Measurements from ENCODE around the gene IDH3A. TPM values are rescaled to one million over a fixed set of nuclear protein-coding genes. Genes with fewer than 3 reads are reported as not detected.

The IDH3A gene
- total RNA-seq, 1 donor from 2014 or later = 46.7 TPM

DNA sequence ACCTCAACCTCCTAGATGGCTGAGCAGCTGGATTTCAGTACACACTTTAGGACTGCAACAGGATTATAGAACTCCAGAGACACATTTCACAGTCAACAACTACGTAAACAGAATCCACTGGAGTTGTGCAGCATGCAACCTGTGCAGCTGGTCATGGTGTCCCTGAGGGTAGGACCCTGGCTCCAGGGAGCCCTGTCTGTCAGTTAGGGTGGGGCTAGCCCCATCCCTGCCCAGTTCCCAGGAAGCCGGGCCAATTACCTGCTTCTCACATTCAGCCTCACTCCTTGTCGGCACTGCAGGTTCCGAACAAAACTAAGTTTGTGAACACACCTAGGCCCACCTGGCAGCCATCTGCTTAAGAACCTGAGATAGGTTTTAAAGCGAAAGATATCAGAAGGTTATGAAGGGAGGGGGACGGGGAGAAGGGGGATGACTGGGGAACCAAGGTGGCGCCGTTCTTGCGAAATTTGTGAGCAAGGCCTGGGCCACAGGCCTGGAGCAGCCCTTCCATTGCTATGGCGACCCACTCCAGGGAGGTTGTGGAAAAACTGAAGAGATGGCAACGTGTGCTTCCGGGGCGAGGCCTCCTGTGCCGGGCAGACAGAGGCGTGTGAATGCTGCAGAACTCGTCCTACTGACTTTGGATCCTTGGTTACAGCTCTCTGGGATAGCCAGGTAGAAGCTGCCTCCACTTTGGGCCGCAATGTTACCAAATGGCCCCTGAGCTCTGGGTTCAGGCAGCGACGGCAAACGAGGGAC, 59.9 kb downstream of the IDH3A start:
- TF ChIP-seq, protein P1, sequence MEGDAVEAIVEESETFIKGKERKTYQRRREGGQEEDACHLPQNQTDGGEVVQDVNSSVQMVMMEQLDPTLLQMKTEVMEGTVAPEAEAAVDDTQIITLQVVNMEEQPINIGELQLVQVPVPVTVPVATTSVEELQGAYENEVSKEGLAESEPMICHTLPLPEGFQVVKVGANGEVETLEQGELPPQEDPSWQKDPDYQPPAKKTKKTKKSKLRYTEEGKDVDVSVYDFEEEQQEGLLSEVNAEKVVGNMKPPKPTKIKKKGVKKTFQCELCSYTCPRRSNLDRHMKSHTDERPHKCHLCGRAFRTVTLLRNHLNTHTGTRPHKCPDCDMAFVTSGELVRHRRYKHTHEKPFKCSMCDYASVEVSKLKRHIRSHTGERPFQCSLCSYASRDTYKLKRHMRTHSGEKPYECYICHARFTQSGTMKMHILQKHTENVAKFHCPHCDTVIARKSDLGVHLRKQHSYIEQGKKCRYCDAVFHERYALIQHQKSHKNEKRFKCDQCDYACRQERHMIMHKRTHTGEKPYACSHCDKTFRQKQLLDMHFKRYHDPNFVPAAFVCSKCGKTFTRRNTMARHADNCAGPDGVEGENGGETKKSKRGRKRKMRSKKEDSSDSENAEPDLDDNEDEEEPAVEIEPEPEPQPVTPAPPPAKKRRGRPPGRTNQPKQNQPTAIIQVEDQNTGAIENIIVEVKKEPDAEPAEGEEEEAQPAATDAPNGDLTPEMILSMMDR (IDR thresholded peaks at IDR 0.05) = no peak
- no peaks in the 10 kb centered on the region for H3K36me3 Mint-ChIP-seq (ENCODE audit: unreplicated experiment)
- peak; percentile 73 for DNase-seq (ENCODE audit: extremely low spot score, unreplicated experiment)
- H3K27me3 Mint-ChIP-seq (ENCODE audit: unreplicated experiment) = no peaks in the 10 kb centered on the region
- H3K4me1 Mint-ChIP-seq (ENCODE audit: unreplicated experiment) = peaks cover 37% of the 10 kb centered on the region
- no peaks in the 10 kb centered on the region for H3K9me3 Mint-ChIP-seq (ENCODE audit: unreplicated experiment)
- no peak overlapping the region for H3K27ac Mint-ChIP-seq (ENCODE audit: unreplicated experiment)
- H3K4me3 Mint-ChIP-seq (ENCODE audit: unreplicated experiment) = no peak overlapping the region

DNA sequence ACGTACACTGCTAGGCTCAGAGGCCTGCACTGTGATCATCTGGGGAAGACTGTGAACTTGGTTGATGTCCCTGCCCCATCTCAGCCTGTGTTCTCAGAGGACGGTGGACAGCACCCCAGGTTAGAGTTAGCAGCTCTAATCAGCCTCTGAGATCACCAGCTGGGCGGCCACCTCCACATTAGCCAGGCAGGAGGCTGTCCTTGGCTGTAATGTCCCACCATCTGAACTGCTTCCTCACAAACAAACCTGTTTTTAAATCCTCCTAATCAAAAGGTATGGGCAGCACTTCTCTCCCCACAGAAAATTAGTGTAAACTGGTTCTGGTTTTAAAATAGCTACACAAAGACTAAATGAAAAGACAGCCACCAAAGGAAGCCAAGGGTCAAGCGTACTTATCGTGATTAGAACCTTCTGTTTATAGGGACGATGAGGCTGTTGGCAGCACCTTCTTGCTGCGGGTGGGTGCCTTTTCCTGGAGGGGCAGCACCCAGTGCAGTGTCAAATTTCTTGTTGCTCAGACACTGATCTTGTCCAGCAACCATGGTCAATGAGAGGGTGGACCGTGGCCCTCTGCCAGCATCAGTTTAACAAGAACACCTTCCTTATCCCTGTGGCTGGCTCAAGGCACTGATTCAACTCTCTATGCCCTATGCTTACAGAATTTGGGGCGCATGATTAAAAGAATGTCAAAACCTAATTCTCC, 60.6 kb downstream of the IDH3A start:
- Mint-ChIP-seq H3K4me3 (ENCODE audit: unreplicated experiment) (no peak overlapping the region), H3K27ac (ENCODE audit: unreplicated experiment) (no peak overlapping the region), H3K9me3 (ENCODE audit: unreplicated experiment) (no peaks in the 10 kb centered on the region), H3K27me3 (ENCODE audit: unreplicated experiment) (no peaks in the 10 kb centered on the region), H3K36me3 (ENCODE audit: unreplicated experiment) (no peaks in the 10 kb centered on the region), H3K4me1 (ENCODE audit: unreplicated experiment) (peaks cover 36% of the 10 kb centered on the region)
- peak; percentile 54 for DNase-seq (ENCODE audit: extremely low spot score, unreplicated experiment)
- TF ChIP-seq, protein P1 (IDR thresholded peaks at IDR 0.05) = no peak

DNA sequence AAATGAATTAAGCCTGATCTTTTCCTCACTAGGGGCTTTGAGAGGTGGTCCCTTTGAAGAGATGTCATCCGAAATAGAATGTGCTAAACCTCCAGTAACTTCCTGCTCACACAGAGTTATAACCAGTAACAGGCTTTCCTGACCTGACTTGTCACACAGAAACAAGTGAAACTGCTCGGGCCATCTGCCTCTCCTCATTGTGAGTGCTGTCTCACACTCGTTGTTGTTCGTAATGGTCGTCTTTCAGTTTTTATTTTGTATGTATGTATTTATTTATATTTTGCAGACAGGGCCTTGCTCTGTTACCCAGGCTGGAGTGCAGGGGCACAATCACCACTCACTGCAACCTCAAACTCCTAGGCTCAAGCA, 61.2 kb downstream of the IDH3A start:
- H3K27me3 Mint-ChIP-seq (ENCODE audit: unreplicated experiment) = no peaks in the 10 kb centered on the region
- H3K4me1 Mint-ChIP-seq (ENCODE audit: unreplicated experiment) = peaks cover 31% of the 10 kb centered on the region
- H3K36me3 Mint-ChIP-seq (ENCODE audit: unreplicated experiment) = no peaks in the 10 kb centered on the region
- no peak overlapping the region for H3K4me3 Mint-ChIP-seq (ENCODE audit: unreplicated experiment)
- no peaks in the 10 kb centered on the region for H3K9me3 Mint-ChIP-seq (ENCODE audit: unreplicated experiment)
- H3K27ac Mint-ChIP-seq (ENCODE audit: unreplicated experiment) = no peak overlapping the region
- TF ChIP-seq, protein P1 (IDR thresholded peaks at IDR 0.05) = no peak
- peak; percentile 19 for DNase-seq (ENCODE audit: extremely low spot score, unreplicated experiment)

- Mint-ChIP-seq H3K36me3 (ENCODE audit: unreplicated experiment) (no peaks in the 10 kb centered on the region), H3K9me3 (ENCODE audit: unreplicated experiment) (no peaks in the 10 kb centered on the region), H3K4me1 (ENCODE audit: unreplicated experiment) (peaks cover 32% of the 10 kb centered on the region), H3K4me3 (ENCODE audit: unreplicated experiment) (no peak overlapping the region), H3K27ac (ENCODE audit: unreplicated experiment) (no peak overlapping the region), H3K27me3 (ENCODE audit: unreplicated experiment) (no peaks in the 10 kb centered on the region)
- no peak for DNase-seq (ENCODE audit: extremely low spot score, unreplicated experiment)
- TF ChIP-seq, protein P1 (IDR thresholded peaks at IDR 0.05) = no peak
Measured at GRCh38 chr15:78211189-78211921, 62.2 kb downstream of the IDH3A start.

DNA sequence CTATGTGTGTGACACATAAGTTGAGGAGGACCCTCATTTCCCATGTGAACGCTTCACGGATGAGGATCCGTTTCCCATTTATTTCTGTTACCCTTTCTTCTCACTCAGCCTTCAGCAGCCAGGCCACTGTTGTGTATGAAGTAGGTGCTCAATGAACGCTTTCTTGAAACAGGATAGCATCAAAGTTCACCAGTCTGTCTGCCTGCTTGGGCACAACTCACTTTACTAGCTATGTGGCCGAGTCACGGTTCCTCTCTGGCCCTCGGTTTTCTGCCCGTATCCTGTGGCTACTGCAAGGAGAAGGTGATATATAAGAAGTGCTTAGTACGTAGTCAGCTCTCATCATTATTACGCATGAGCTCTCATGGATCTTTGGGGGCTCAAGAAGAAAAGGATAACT, 62.8 kb downstream of the IDH3A start:
- H3K9me3 Mint-ChIP-seq (ENCODE audit: unreplicated experiment) = no peaks in the 10 kb centered on the region
- peaks cover 28% of the 10 kb centered on the region for H3K4me1 Mint-ChIP-seq (ENCODE audit: unreplicated experiment)
- H3K27me3 Mint-ChIP-seq (ENCODE audit: unreplicated experiment) = no peaks in the 10 kb centered on the region
- TF ChIP-seq, protein P1 (IDR thresholded peaks at IDR 0.05) = no peak
- H3K27ac Mint-ChIP-seq (ENCODE audit: unreplicated experiment) = peak overlapping the region; percentile 12
- no peak for DNase-seq (ENCODE audit: extremely low spot score, unreplicated experiment)
- no peak overlapping the region for H3K4me3 Mint-ChIP-seq (ENCODE audit: unreplicated experiment)
- H3K36me3 Mint-ChIP-seq (ENCODE audit: unreplicated experiment) = no peaks in the 10 kb centered on the region
